Skin epidermis (tissue), 12 donors: ENCODE data around the gene LRFN4.
A peak's percentile ranks its signal among the peaks of the same experiment; 100 is the strongest.

ENCODE experiments used
- H3K27ac ChIP-seq, 21 experiments: fragments of 200-600 bp; sonication (generic) in 11 of 21; one replicate each; pipeline ENCODE4 v1.5.0; 2020; ENCODE audit warnings: mild to moderate bottlenecking in 3 of 21, inconsistent platforms in 2 of 21, moderate library complexity in 2 of 21
- H3K4me3 ChIP-seq, 7 experiments: fragments of 200-600 bp; sonication (generic) in 2 of 7; one replicate each; pipeline ENCODE4 v1.5.0; 2020; ENCODE audit warnings: inconsistent platforms in 2 of 7, mild to moderate bottlenecking in 2 of 7, moderate library complexity in 1 of 7

LRFN4 gene

DNA sequence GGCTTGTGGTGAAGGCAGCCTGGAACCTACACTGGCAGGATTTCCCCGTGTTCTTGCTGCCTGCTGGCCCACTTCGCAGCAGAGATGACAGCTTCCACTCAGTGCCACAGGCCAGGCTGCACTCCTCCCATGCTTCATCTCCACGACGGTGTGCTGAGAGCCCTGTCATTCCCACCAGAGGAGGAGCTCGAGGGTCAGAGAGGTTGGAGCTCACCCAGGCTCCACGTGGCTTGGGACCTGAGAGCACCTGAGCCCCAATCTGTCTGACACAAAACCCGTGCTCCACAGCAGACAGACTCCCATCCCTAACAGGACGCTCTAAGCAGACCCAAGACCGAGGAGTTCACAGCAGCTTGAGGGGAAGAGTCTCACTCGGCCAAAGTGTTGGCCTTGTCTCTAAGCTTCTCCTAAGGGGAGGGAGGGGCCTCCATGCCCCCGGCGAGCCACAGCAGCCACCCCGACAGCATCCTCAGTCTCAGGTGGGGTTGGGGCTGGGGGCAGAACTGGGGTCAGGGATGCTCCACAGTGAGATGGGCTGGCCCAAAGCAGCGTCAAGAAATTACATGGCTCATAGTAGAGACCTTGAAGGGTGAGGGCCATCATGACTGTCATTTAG, 10.7 kb downstream of the LRFN4 start:
- Histone ChIP-seq H3K4me3 (no peak overlapping the region), H3K27ac (no peak overlapping the region)

DNA sequence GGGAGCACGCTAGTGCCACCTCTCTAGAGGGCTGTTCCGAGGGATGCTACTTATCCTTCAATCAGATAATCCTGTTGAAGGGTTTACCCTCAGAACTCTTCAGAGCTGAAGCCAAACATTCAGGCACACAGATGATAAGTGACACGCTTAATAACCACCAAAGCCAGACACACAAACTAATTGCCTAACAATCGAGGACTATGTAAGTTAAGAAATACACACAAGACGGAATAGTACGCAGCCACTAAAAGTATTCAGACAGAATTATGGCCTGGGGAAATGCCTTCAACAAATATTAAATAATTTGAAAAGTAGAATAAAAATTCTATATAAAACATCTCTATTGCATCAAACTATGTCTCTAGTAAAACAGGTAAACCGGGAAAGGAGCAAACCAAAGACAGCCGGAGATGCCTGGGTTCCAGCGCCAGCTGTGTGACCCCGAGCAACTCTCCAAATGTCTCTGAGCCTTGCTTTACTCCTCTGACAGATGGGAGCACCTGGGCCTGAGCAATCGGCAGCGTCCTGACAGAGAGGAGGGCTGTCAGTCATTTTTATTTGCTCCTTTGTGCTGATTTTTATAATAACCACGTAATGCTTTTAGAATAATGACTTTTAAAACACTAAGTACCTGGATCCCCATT, 11.3 kb downstream of the LRFN4 start:
- Histone ChIP-seq H3K27ac (no peak overlapping the region), H3K4me3 (no peak overlapping the region)

GRCh38 chr11:66868726-66869566, 12.1 kb downstream of the LRFN4 start:
- no peak overlapping the region for H3K4me3 ChIP-seq
- no peak overlapping the region for H3K27ac ChIP-seq

- Histone ChIP-seq H3K27ac (no peak overlapping the region), H3K4me3 (no peak overlapping the region)
Observed at GRCh38 chr11:66869567-66869870, 12.7 kb downstream of the LRFN4 start.

GRCh38 chr11:66870131-66870530, 13.3 kb downstream of the LRFN4 start:
- Histone ChIP-seq H3K4me3 (no peak overlapping the region), H3K27ac (no peak overlapping the region)

DNA sequence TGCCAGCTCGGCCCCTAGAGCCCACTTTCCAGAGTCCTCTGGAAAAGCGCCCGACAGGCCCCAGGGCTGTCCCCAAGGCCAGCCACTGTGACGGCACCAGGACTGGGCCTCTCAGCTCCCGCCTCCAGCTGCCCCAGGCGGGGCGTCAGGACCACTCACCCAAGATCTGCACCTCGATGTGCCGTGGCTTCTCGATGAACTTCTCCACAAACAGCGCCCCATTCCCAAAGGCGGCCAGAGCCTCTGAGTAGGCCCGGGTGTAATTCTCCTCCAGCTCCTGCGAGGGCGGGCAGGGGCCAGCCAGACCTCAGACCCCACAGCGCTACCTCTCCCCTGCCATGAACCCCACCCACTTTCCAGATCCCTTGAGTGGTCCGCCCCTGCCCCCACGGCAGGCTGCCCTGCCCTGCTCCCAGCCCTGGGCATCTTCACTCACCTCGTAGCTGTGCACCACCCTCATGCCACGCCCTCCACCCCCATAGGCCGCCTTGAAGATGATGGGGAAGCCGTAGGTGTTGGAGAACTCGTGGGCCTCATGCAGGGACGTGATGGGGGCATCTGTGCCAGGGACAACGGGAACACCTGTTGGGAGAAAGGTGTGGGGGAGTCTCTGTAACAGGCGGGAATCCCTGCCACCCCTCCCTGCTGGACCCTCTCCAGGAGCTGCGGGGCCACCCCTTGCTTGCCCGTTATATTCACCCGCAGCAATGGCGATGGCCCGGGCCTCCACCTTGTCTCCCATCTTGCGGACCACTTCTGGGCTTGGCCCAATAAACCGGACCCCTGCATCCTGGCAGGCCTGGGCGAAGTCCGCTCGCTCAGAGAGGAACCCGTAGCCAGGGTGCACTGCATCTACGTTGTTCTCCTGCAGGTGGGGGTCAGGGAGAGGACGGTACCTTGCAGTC, 14.0 kb downstream of the LRFN4 start:
- no peak overlapping the region for H3K27ac ChIP-seq

DNA sequence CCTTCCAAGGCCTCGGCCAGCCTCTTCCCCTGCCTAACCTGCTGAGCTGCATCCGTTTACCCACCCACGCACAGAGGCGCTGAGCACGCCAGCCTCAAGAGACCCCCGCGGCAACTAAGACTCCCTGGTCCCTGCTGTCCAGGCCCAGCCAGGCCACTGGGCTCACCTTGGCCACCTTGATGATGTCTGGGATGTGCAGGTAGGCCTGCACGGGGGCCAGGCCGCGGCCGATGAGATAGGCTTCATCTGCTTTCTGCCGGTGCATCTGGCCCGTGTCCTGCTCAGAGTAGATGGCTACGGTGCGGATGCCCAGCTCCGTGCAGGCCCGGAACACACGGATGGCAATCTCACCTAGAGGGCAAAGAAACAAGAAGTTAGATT, 14.6 kb downstream of the LRFN4 start:
- Histone ChIP-seq H3K4me3 (no peak overlapping the region), H3K27ac (peak overlapping the region in 1 of 21 experiments; percentile 14)

More for the DNA sequence above, 14.0 kb downstream of the LRFN4 start:
- no peak overlapping the region for H3K4me3 ChIP-seq

GRCh38 chr11:66874232-66874631, 17.4 kb downstream of the LRFN4 start:
- no peak overlapping the region for H3K27ac ChIP-seq
- H3K4me3 ChIP-seq = no peak overlapping the region

- Histone ChIP-seq H3K4me3 (no peak overlapping the region), H3K27ac (no peak overlapping the region)
Observed at GRCh38 chr11:66875378-66875777, 18.5 kb downstream of the LRFN4 start.

GRCh38 chr11:66877588-66878385, 20.9 kb downstream of the LRFN4 start:
- Histone ChIP-seq H3K27ac (peak overlapping the region in 2 of 21 experiments; percentile 12 to 59), H3K4me3 (no peak overlapping the region)

DNA sequence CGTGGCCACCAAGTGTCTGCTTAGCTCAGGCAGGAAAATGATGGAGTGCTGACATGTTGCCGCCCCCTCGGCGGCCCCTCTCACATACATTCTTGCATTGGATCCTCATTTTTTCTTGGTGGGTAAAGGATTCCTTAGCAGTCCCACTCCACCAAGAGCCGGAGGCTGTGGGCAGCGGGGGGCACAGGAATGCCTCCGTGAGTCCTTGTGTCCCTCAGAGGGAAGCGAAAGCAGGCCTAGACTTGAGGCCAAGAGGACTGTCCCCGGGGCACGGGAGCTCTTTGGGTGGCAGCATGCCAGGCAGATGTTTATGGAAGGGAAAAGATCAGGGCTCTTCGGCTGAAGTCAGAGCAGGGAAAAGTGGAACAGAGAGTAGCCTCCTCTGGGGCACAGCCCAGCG, 21.6 kb downstream of the LRFN4 start:
- Histone ChIP-seq H3K27ac (peak overlapping the region in 2 of 21 experiments; percentile 12 to 59), H3K4me3 (no peak overlapping the region)

DNA sequence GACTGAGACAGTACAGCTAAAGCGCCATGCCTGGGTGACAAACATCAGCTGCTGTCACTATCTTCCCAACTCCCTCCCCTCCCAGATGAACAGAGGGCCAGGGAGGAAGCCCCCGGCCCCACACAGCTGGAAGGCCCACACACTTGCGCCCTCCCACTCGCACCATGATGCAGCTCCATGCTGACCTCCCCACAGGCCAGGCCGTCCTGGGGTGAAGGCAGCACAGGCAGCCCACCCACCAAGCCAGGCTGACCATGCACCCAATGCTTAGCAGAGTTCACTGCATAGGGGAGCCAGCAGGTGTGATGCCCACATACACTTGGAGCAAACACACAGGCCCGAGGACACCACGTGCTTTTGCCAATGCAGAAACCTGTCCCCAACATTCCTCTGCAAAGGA, 22.1 kb downstream of the LRFN4 start:
- no peak overlapping the region for H3K4me3 ChIP-seq
- H3K27ac ChIP-seq = peak overlapping the region in 1 of 21 experiments; percentile 59

GRCh38 chr11:66879583-66879982, 22.7 kb downstream of the LRFN4 start:
- Histone ChIP-seq H3K4me3 (no peak overlapping the region), H3K27ac (peak overlapping the region in 1 of 21 experiments; percentile 27)

- H3K4me3 ChIP-seq = no peak overlapping the region
- H3K27ac ChIP-seq = peak overlapping the region in 1 of 21 experiments; percentile 27
Observed at GRCh38 chr11:66879999-66880398, 23.1 kb downstream of the LRFN4 start.

- Histone ChIP-seq H3K4me3 (no peak overlapping the region), H3K27ac (no peak overlapping the region)
Observed at GRCh38 chr11:66880496-66881450, 23.9 kb downstream of the LRFN4 start.

- no peak overlapping the region for H3K4me3 ChIP-seq
- H3K27ac ChIP-seq = peak overlapping the region in 1 of 21 experiments; percentile 60
Observed at GRCh38 chr11:66881451-66881835, 24.6 kb downstream of the LRFN4 start.

GRCh38 chr11:66881927-66882452, 25.1 kb downstream of the LRFN4 start:
- Histone ChIP-seq H3K27ac (peak overlapping the region in 4 of 21 experiments; percentile 21 to 67 (median 62)), H3K4me3 (no peak overlapping the region)

- H3K4me3 ChIP-seq = no peak overlapping the region
- peak overlapping the region in 7 of 21 experiments; percentile 21 to 67 (median 50) for H3K27ac ChIP-seq
Observed at GRCh38 chr11:66882561-66883015, 25.7 kb downstream of the LRFN4 start.
